GM23248 (cell line): ENCODE data around the gene PPP2R2D. TPM values are rescaled to one million over a fixed set of nuclear protein-coding genes. Genes with fewer than 3 reads are reported as not detected.
"Not testable (repeated sequence)": the region's sequence is repeated elsewhere in the genome, so short reads cannot be mapped to it uniquely, and the experiment has no call there.

Experiments used
- DNase-seq: peaks from one replicate; pipeline ENCODE4 v3.0.0-alpha.2; 2015
- H2AFZ ChIP-seq: fragments of 200-600 bp; sonication (generic); 2 replicates; pipeline ENCODE4 v1.6.1; 2016; ENCODE audit warnings: antibody characterized with exemption
- H3F3A ChIP-seq: fragments of 200-600 bp; sonication (generic); 2 replicates; pipeline ENCODE4 v1.6.1; 2016; ENCODE audit warnings: mild to moderate bottlenecking, antibody characterized with exemption, mixed run types; ENCODE audit not compliant: insufficient read depth
- H3K27ac ChIP-seq: fragments of 200-600 bp; sonication (generic); 2 replicates; pipeline ENCODE4 v1.5.1; 2016; ENCODE audit warnings: mild to moderate bottlenecking
- H3K27me3 ChIP-seq: fragments of 200-600 bp; sonication (generic); replicated peaks from 2 replicates; pipeline ENCODE4 v1.6.1; 2016; ENCODE audit warnings: mild to moderate bottlenecking; ENCODE audit not compliant: insufficient read depth
- H3K36me3 ChIP-seq: fragments of 200-600 bp; sonication (generic); 2 replicates; pipeline ENCODE4 v1.6.1; 2016; ENCODE audit warnings: low read depth, mild to moderate bottlenecking
- H3K4me1 ChIP-seq: fragments of 200-600 bp; sonication (generic); 2 replicates; pipeline ENCODE4 v1.6.1; 2016; ENCODE audit warnings: mild to moderate bottlenecking; ENCODE audit not compliant: insufficient read depth
- H3K4me2 ChIP-seq: fragments of 200-600 bp; sonication (generic); one replicate; pipeline ENCODE4 v1.6.1; 2016; ENCODE audit warnings: mild to moderate bottlenecking; ENCODE audit not compliant: unreplicated experiment
- H3K4me3 ChIP-seq: fragments of 200-600 bp; sonication (generic); 2 replicates; pipeline ENCODE4 v1.5.1; 2016; ENCODE audit warnings: mild to moderate bottlenecking
- H3K79me2 ChIP-seq: fragments of 200-600 bp; sonication (generic); 2 replicates; pipeline ENCODE4 v1.6.1; 2016; ENCODE audit warnings: mild to moderate bottlenecking; ENCODE audit not compliant: insufficient read depth
- H3K9ac ChIP-seq: fragments of 200-600 bp; sonication (generic); 2 replicates; pipeline ENCODE4 v1.6.1; 2016; ENCODE audit warnings: mild to moderate bottlenecking
- H3K9me2 ChIP-seq: fragments of 200-600 bp; sonication (generic); 2 replicates; pipeline ENCODE4 v1.6.1; 2016; ENCODE audit warnings: mixed run types, mild to moderate bottlenecking, moderate library complexity; ENCODE audit not compliant: insufficient read depth
- H3K9me3 ChIP-seq: fragments of 200-600 bp; sonication (generic); one replicate; pipeline ENCODE4 v1.6.1; 2017; ENCODE audit warnings: low read depth
- H4K20me1 ChIP-seq: fragments of 200-600 bp; sonication (generic); 2 replicates; pipeline ENCODE4 v1.6.0; 2016; ENCODE audit not compliant: insufficient read depth
- EZH2 ChIP-seq: fragments of 200-600 bp; sonication (generic); IDR thresholded peaks from 2 replicates; pipeline ENCODE4 v1.6.1; 2018; ENCODE audit warnings: antibody characterized with exemption, mild to moderate bottlenecking; ENCODE audit not compliant: insufficient read depth, poor library complexity, severe bottlenecking
- EZH2phosphoT487 ChIP-seq: fragments of 200-600 bp; sonication (generic); IDR thresholded peaks from 2 replicates; pipeline ENCODE4 v1.6.1; 2018; ENCODE audit warnings: antibody characterized with exemption, moderate library complexity, mild to moderate bottlenecking, low read depth; ENCODE audit not compliant: insufficient read depth
- WGBS, 2 experiments: methylation state at CpG; one replicate each; pipeline ENCODE4 v1.1.6; 2015 to 2017; ENCODE audit warnings: low lambda C conversion rate in 2 of 2, low coverage in 1 of 2; ENCODE audit errors: missing lambda C conversion rate in 2 of 2; 5-methylcytosine and 5-hydroxymethylcytosine counted together
- in situ Hi-C: fragments of 300-500 bp; cut with MboI; formaldehyde crosslinking; loops from 2 replicates; pipeline ENCODE4 v1.15.0; 2020
- polyA plus RNA-seq: library from polyadenylated mRNA; unstranded; fragments of >200 nt; fragmentation: Nextera tagmentation; extraction: Ambion mirVana; gene quantifications from 2 replicates; pipeline ENCODE4 v1.2.1, GENCODE V29; 2016
- total RNA-seq: library from RNA; depleted of rRNA; stranded (reverse); fragments of >200 nt; shearing (Covaris generic); gene quantifications from 2 replicates; pipeline ENCODE4 v1.2.3, GENCODE V29; 2014

Gene PPP2R2D
- total and polyA plus RNA-seq, 2 experiments from 2014 or later: 18.5 to 26.2 TPM

DNA sequence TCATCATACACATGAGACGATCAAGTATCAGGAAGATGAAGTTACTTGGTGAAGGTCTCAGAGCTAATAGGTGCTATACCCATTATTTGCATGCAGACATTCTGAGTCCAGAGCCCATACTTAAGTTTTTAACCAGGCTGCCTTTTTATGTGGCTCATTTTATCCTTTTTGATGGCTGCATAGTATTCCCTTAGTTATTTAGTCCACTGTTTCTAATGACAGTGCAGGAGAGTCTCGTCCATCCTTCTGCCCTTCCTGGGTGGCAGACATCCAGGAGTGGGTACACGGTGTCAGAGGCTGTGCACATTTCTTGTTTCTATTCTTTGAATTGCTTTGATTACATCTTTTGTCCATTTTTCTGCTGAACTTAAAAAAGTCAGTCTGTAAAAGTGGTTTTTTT, 11.8 kb downstream of the PPP2R2D start:
- 93 to 96% methylated on average over 3 of the region's 3 CpGs for WGBS, 2 experiments
- peaks cover 11% of the 10 kb centered on the region; the same call in 1 of the 2 replicates for H4K20me1 ChIP-seq
- no peak for DNase-seq

DNA sequence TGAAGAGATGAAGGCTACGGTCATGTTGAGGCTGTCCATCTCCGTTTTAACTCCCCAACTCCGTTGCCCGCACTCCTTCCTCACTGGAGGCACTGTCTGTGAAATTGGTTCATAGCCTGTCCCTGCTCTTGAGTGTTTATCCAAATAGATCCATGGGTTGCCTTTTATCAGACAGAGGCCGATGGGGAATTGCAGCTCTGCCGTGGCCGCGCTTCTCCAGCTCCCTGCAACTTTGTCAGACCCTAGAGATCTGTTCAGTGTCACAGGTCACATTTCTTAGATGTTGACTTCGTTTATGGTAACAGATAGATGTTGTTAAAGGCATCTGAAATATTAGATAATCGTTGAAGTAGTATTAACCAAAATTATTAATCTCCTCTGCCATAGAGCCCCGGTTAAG, 14.7 kb downstream of the PPP2R2D start:
- Histone ChIP-seq H3K27me3 (no peaks in the 10 kb centered on the region), H3K4me2 (no peak overlapping the region), H2AFZ (no peak overlapping the region), H3F3A (no peaks in the 10 kb centered on the region), H3K79me2 (peaks cover 92% of the 10 kb centered on the region), H3K9ac (no peak overlapping the region), H3K9me3 (no peaks in the 10 kb centered on the region), H3K36me3 (peaks cover 6% of the 10 kb centered on the region; the same call in 1 of the 2 replicates), H3K27ac (no peak overlapping the region), H3K4me1 (no peaks in the 10 kb centered on the region), H4K20me1 (peaks cover 8% of the 10 kb centered on the region; the same call in 1 of the 2 replicates), H3K4me3 (no peak overlapping the region), H3K9me2 (no peaks in the 10 kb centered on the region)
- in situ Hi-C loops: no loop called here
- WGBS, 2 experiments: 87 to 90% methylated on average over 11 of the region's 11 CpGs
- TF ChIP-seq EZH2phosphoT487: no peak
- TF ChIP-seq EZH2: no peak
- DNase-seq: no peak

More for the DNA sequence above, 11.8 kb downstream of the PPP2R2D start:
- H3K4me3 ChIP-seq: no peak overlapping the region
- in situ Hi-C loops: no loop called here
- no peaks in the 10 kb centered on the region; the same call in 1 of the 2 replicates for H3K4me1 ChIP-seq
- no peak overlapping the region for H3K4me2 ChIP-seq
- no peak overlapping the region for H3K27ac ChIP-seq
- no peaks in the 10 kb centered on the region for H3F3A ChIP-seq
- no peak overlapping the region for H2AFZ ChIP-seq
- no peak overlapping the region for H3K9ac ChIP-seq
- TF ChIP-seq EZH2 (no peak), EZH2phosphoT487 (no peak)
- no peaks in the 10 kb centered on the region for H3K9me3 ChIP-seq
- peaks cover 9% of the 10 kb centered on the region; the same call in 1 of the 2 replicates for H3K36me3 ChIP-seq
- peaks cover 96% of the 10 kb centered on the region for H3K79me2 ChIP-seq
- H3K27me3 ChIP-seq: no peaks in the 10 kb centered on the region
- no peaks in the 10 kb centered on the region for H3K9me2 ChIP-seq

DNA sequence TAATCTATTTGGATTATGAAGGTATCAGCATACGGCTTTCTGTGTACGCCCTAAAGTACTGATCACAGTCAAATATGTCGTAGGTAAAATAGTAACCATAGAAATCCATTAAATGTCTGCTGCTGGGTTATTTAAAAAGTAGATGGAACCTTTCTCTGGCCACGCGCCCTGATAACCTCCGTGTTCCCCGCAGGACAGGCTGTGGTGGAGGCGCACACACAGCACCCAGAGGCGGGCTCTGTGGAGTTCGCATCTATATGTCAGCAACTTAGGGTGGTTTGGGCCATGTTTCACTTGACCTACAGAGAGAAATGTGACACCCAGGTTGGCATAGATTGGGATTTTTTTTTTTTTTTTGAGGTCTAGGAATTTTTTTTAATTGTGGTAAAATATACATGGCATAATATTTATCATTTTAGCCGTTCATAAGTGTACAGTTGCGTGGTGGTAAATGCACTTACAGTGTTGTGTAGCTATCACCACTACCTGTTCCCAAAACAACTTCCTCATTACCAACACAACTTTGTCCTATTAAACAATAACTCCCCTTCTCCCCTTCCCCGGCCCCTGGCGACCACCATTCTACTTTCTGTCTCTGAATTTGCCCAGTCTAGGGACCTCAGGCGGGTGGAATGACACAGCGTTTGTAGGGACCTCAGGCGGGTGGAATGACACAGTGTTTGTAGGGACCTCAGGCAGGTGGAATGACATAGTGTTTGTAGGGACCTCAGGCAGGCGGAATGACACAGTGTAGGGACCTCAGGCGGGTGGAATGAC, 15.4 kb downstream of the PPP2R2D start:
- Histone ChIP-seq H3K27me3 (no peaks in the 10 kb centered on the region), H3F3A (no peaks in the 10 kb centered on the region), H4K20me1 (peaks cover 8% of the 10 kb centered on the region; the same call in 1 of the 2 replicates), H3K9me3 (no peaks in the 10 kb centered on the region), H3K4me1 (no peaks in the 10 kb centered on the region), H3K9ac (no peak overlapping the region), H3K4me2 (no peak overlapping the region), H3K36me3 (peaks cover 6% of the 10 kb centered on the region; the same call in 1 of the 2 replicates), H3K9me2 (no peaks in the 10 kb centered on the region), H3K27ac (no peak overlapping the region), H2AFZ (no peak overlapping the region), H3K4me3 (no peak overlapping the region), H3K79me2 (peaks cover 92% of the 10 kb centered on the region)
- DNase-seq: no peak
- 93 to 96% methylated on average over 19 of the region's 19 CpGs for WGBS, 2 experiments
- TF ChIP-seq EZH2phosphoT487: no peak
- TF ChIP-seq EZH2: no peak
- in situ Hi-C loops: no loop called here

DNA sequence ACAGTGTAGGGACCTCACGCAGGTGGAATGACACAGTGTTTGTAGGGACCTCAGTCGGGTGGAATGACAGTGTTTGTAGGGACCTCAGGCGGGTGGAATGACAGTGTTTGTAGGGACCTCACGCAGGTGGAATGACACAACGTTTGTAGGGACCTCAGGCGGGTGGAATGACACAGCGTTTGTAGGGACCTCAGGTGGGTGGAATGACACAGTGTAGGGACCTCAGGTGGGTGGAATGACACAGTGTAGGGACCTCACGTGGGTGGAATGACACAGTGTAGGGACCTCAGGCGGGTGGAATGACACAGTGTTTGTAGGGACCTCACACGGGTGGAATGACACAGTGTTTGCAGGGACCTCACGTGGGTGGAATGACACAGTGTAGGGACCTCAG, 16.0 kb downstream of the PPP2R2D start:
- H3K27me3 ChIP-seq, H3K9me3 ChIP-seq, H3K27ac ChIP-seq, H3K9ac ChIP-seq, H3K4me3 ChIP-seq, in situ Hi-C loops, H2AFZ ChIP-seq, H3F3A ChIP-seq, H3K4me1 ChIP-seq, H3K4me2 ChIP-seq, H4K20me1 ChIP-seq, H3K9me2 ChIP-seq, DNase-seq, H3K36me3 ChIP-seq: not testable (repeated sequence)
- H3K79me2 ChIP-seq: peaks cover 92% of the 10 kb centered on the region
- 87 to 92% methylated on average over 3 to 11 of the region's 11 CpGs for WGBS, 2 experiments

DNA sequence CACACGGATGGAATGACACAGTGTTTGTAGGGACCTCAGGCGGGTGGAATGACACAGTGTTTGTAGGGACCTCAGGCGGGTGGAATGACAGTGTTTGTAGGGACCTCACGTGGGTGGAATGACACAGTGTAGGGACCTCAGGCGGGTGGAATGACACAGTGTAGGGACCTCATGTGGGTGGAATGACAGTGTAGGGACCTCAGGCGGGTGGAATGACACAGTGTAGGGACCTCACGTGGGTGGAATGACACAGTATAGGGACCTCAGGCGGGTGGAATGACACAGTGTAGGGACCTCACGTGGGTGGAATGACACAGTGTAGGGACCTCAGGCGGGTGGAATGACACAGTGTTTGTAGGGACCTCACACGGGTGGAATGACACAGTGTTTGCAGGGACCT, 16.7 kb downstream of the PPP2R2D start:
- H4K20me1 ChIP-seq, H3K9me2 ChIP-seq, H3K27me3 ChIP-seq, H3K4me1 ChIP-seq, H3F3A ChIP-seq, H3K4me3 ChIP-seq, H3K27ac ChIP-seq, DNase-seq, H2AFZ ChIP-seq, H3K36me3 ChIP-seq, H3K4me2 ChIP-seq, in situ Hi-C loops, H3K9ac ChIP-seq, H3K9me3 ChIP-seq: not testable (repeated sequence)
- 90 to 91% methylated on average over 5 to 11 of the region's 11 CpGs for WGBS, 2 experiments
- peaks cover 92% of the 10 kb centered on the region for H3K79me2 ChIP-seq

DNA sequence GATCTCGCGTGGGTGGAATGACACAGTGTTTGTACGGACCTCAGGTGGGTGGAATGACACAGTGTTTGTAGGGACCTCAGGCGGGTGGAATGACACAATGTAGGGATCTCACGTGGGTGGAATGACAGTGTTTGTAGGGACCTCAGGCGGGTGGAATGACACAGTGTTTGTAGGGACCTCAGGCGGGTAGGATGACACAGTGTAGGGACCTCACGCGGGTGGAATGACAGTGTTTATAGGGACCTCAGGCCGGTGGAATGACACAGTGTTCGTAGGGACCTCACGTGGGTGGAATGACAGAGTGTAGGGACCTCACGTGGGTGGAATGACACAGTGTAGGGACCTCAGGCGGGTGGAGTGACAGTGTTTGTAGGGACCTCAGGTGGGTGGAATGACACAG, 18.7 kb downstream of the PPP2R2D start:
- H3K4me3 ChIP-seq, DNase-seq, H4K20me1 ChIP-seq, H3K4me2 ChIP-seq, H3F3A ChIP-seq, H3K4me1 ChIP-seq, H3K27me3 ChIP-seq, H3K36me3 ChIP-seq, H2AFZ ChIP-seq, in situ Hi-C loops, H3K9me2 ChIP-seq, H3K27ac ChIP-seq, H3K9ac ChIP-seq, H3K9me3 ChIP-seq: not testable (repeated sequence)
- 93 to 95% methylated on average over 12 to 14 of the region's 14 CpGs for WGBS, 2 experiments
- H3K79me2 ChIP-seq: peaks cover 92% of the 10 kb centered on the region
